Caco-2 (cell line): Measurements from ENCODE around the gene COL6A2. TPM values are rescaled to one million over a fixed set of nuclear protein-coding genes. Genes with fewer than 3 reads are reported as not detected.

Source experiments
- BruUV-seq: library from RNA; stranded (reverse); fragments of 400-500 nt; replicated peaks from 2 replicates; lab custom pipeline; 2021; lab: Mats Ljungman, UMichigan
- CTCF ChIA-PET: fragments of 300-600 bp; sonication (Branson Sonifier 250); formaldehyde crosslinking; loops from one replicate; lab custom pipeline; 2022; ENCODE audit warnings: antibody characterized with exemption; lab: Charles Lee
- POLR2A ChIA-PET: fragments of 300-600 bp; sonication (Branson Sonifier 250); formaldehyde crosslinking; loops from one replicate; lab custom pipeline; 2022; ENCODE audit warnings: antibody characterized with exemption; lab: Charles Lee
- DNase-seq, 2 experiments: peaks; one replicate each; pipeline versions ENCODE4 v3.0.0 to v3.0.0-alpha.2; 2020 to 2022
- H3K27me3 ChIP-seq: replicated peaks from 2 replicates; pipeline ENCODE4 v1.6.0; 2011; ENCODE audit warnings: low read length; ENCODE audit not compliant: control insufficient read depth, insufficient read depth
- H3K36me3 ChIP-seq: 2 replicates; pipeline ENCODE4 v1.5.1; 2011; ENCODE audit warnings: low read length; ENCODE audit not compliant: control insufficient read depth, insufficient read depth
- H3K4me1 ChIP-seq: fragments of 250-450 bp; sonication (Bioruptor Pico); 2 replicates; pipeline ENCODE4 v1.5.1; 2020; ENCODE audit warnings: mild to moderate bottlenecking
- H3K4me3 ChIP-seq: 2 replicates; pipeline ENCODE4 v1.5.1; 2011; ENCODE audit warnings: low read depth, mild to moderate bottlenecking, control low read depth, low read length
- H3K9me3 ChIP-seq: fragments of 250-450 bp; sonication (Bioruptor Pico); 2 replicates; pipeline ENCODE4 v1.5.1; 2020; ENCODE audit warnings: mild to moderate bottlenecking, moderate library complexity
- H3K27ac Mint-ChIP-seq: one replicate; pipeline ENCODE4 v1.8.0; 2022; ENCODE audit warnings: mixed read lengths; ENCODE audit not compliant: unreplicated experiment
- H3K27me3 Mint-ChIP-seq: one replicate; pipeline ENCODE4 v1.8.0; 2022; ENCODE audit warnings: mixed read lengths; ENCODE audit not compliant: insufficient read depth, unreplicated experiment
- H3K36me3 Mint-ChIP-seq: one replicate; pipeline ENCODE4 v1.8.0; 2022; ENCODE audit warnings: mild to moderate bottlenecking, mixed read lengths; ENCODE audit not compliant: insufficient read depth, unreplicated experiment
- H3K4me1 Mint-ChIP-seq: one replicate; pipeline ENCODE4 v1.8.0; 2022; ENCODE audit warnings: low read depth, mixed read lengths; ENCODE audit not compliant: unreplicated experiment
- H3K4me3 Mint-ChIP-seq: one replicate; pipeline ENCODE4 v1.8.0; 2022; ENCODE audit warnings: mild to moderate bottlenecking, moderate library complexity, mixed read lengths; ENCODE audit not compliant: unreplicated experiment
- H3K9me3 Mint-ChIP-seq: one replicate; pipeline ENCODE4 v1.8.0; 2022; ENCODE audit warnings: mixed read lengths; ENCODE audit not compliant: unreplicated experiment
- intact Hi-C: fragments of 100-400 bp; cut with micrococcal nuclease; formaldehyde crosslinking; loops from one replicate; pipeline ENCODE4 v1.10.0; 2022; ENCODE audit not compliant: unreplicated experiment
- total RNA-seq: library from RNA; stranded (reverse); gene quantifications from 2 replicates; pipeline ENCODE4 v1.2.3, GENCODE V29; 2022
- TF ChIP-seq, protein P1 (sequence below), 2 experiments: fragments of 200-600 bp in 1 of 2; IDR thresholded peaks; 1 replicate in 1 of 2; 2 replicates in 1 of 2; pipeline versions ENCODE4 v1.5.1 to v1.8.0; 2011 to 2022; ENCODE audit warnings: antibody characterized with exemption in 1 of 2, control low read depth in 1 of 2, inconsistent platforms in 1 of 2, low read depth in 1 of 2, low read length in 1 of 2, mild to moderate bottlenecking in 1 of 2, moderate library complexity in 1 of 2; ENCODE audit not compliant: insufficient read depth in 1 of 2, severe bottlenecking in 1 of 2, unreplicated experiment in 1 of 2

COL6A2 gene
- total RNA-seq, 1 experiment from 2014 or later = 8.8 TPM

- Mint-ChIP-seq H3K27me3 (no peaks in the 10 kb centered on the region), H3K9me3 (no peaks in the 10 kb centered on the region), H3K27ac (no peak overlapping the region), H3K4me1 (no peaks in the 10 kb centered on the region), H3K4me3 (no peak overlapping the region), H3K36me3 (no peaks in the 10 kb centered on the region)
- Histone ChIP-seq H3K4me1 (no peaks in the 10 kb centered on the region), H3K4me3 (no peak overlapping the region), H3K27me3 (no peaks in the 10 kb centered on the region), H3K9me3 (no peaks in the 10 kb centered on the region), H3K36me3 (no peaks in the 10 kb centered on the region)
- DNase-seq = no peak
- no TSS peak for BruUV-seq
- POLR2A ChIA-PET = no interaction called here
- TF ChIP-seq, protein P1, sequence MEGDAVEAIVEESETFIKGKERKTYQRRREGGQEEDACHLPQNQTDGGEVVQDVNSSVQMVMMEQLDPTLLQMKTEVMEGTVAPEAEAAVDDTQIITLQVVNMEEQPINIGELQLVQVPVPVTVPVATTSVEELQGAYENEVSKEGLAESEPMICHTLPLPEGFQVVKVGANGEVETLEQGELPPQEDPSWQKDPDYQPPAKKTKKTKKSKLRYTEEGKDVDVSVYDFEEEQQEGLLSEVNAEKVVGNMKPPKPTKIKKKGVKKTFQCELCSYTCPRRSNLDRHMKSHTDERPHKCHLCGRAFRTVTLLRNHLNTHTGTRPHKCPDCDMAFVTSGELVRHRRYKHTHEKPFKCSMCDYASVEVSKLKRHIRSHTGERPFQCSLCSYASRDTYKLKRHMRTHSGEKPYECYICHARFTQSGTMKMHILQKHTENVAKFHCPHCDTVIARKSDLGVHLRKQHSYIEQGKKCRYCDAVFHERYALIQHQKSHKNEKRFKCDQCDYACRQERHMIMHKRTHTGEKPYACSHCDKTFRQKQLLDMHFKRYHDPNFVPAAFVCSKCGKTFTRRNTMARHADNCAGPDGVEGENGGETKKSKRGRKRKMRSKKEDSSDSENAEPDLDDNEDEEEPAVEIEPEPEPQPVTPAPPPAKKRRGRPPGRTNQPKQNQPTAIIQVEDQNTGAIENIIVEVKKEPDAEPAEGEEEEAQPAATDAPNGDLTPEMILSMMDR (IDR thresholded peaks at IDR 0.05; ENCODE audit: insufficient read depth in 1 of 2, low read depth in 1 of 2, low read length in 1 of 2, severe bottlenecking in 1 of 2, unreplicated experiment in 1 of 2) = no peak
- intact Hi-C loops = no loop called here
- CTCF ChIA-PET = no interaction called here
Observed at GRCh38 chr21:46122758-46123683, 25.1 kb downstream of the COL6A2 start.

DNA sequence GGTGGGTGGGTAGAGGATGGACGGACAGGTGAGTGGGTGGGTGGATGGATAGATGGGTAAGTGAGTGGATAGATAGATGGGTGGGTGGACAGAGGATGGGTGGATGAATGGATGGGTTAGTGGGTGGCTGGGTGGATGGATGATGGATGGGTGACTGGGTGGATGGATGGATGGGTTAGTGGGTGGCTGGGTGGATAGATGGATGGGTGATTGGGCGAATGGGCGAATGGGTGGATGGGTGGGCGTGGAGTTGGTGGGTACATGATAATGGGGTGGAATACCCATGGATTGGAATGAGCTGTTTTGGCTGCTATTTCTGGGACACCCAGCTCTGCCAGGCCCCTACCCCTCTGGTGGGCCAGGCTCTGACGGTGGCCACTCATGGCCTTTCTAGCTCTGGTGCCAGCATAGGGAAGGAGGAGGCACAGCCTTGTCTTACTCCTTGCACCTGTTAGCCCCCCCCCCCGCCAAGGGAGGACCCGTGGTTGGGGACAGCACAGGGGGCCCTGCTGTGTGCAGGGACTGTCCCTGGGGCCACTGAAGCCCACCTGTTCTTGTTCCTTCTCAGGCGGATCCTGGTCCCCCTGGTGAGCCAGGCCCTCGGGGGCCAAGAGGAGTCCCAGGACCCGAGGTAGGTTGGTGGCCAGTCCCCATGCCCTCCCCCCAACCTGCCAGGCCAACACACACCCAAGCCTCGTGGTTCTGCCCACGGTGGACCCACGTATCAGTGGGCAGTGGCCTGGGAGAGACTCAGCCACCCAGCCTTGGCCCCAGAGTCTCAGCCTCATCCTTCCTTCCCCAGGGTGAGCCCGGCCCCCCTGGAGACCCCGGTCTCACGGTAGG is 26.4 kb downstream of the COL6A2 start:
- TF ChIP-seq, protein P1 (IDR thresholded peaks at IDR 0.05; ENCODE audit: insufficient read depth in 1 of 2, low read depth in 1 of 2, low read length in 1 of 2, severe bottlenecking in 1 of 2, unreplicated experiment in 1 of 2) = no peak
- intact Hi-C loops = loop anchor here (2.0 kb wide), 1 partner anchor 14 kb away; no protein-coding TSS in a partner anchor
- ChIA-PET CTCF (no interaction called here), POLR2A (no interaction called here)
- Mint-ChIP-seq H3K36me3 (no peaks in the 10 kb centered on the region), H3K9me3 (no peaks in the 10 kb centered on the region), H3K4me3 (no peak overlapping the region), H3K4me1 (no peaks in the 10 kb centered on the region), H3K27me3 (no peaks in the 10 kb centered on the region), H3K27ac (no peak overlapping the region)
- no peak for DNase-seq
- BruUV-seq = no TSS peak
- no peak overlapping the region for H3K4me3 ChIP-seq
- H3K27me3 ChIP-seq = no peaks in the 10 kb centered on the region
- no peaks in the 10 kb centered on the region for H3K36me3 ChIP-seq
- H3K9me3 ChIP-seq = no peaks in the 10 kb centered on the region
- no peaks in the 10 kb centered on the region for H3K4me1 ChIP-seq
